HepG2 (cell line): Measurements from ENCODE around the gene MED22. TPM values are rescaled to one million over a fixed set of nuclear protein-coding genes. Genes with fewer than 3 reads are reported as not detected.

Source experiments
- ARID4A ChIP-seq: sonication (generic); formaldehyde crosslinking; IDR thresholded peaks from 2 replicates; pipeline ENCODE4 v1.5.0; 2020; ENCODE audit warnings: mild to moderate bottlenecking, missing genetic modification reagents, borderline replicate concordance
- ARNT2 ChIP-seq: sonication (generic); formaldehyde crosslinking; IDR thresholded peaks from 2 replicates; pipeline ENCODE4 v1.8.0; 2022; ENCODE audit warnings: mild to moderate bottlenecking, low read depth, missing genetic modification reagents, moderate library complexity
- DZIP1 ChIP-seq: sonication (generic); formaldehyde crosslinking; IDR thresholded peaks from 2 replicates; pipeline ENCODE4 v1.5.0; 2020; ENCODE audit warnings: mild to moderate bottlenecking, missing genetic modification reagents
- EEA1 ChIP-seq: sonication (generic); formaldehyde crosslinking; IDR thresholded peaks from 2 replicates; pipeline ENCODE4 v1.5.1; 2020; ENCODE audit warnings: mild to moderate bottlenecking, missing genetic modification reagents, borderline replicate concordance
- GPBP1L1 ChIP-seq: sonication (generic); formaldehyde crosslinking; IDR thresholded peaks from 2 replicates; pipeline ENCODE4 v1.5.0; 2020; ENCODE audit warnings: mild to moderate bottlenecking, missing genetic modification reagents
- HHEX ChIP-seq: IDR thresholded peaks from 2 replicates; pipeline ENCODE4 v1.6.1; 2016; ENCODE audit warnings: control low read depth
- HOMEZ ChIP-seq: IDR thresholded peaks from 2 replicates; pipeline ENCODE4 v1.6.1; 2016; ENCODE audit warnings: low read depth
- KDM2A ChIP-seq: sonication (generic); formaldehyde crosslinking; IDR thresholded peaks from 2 replicates; pipeline ENCODE4 v1.4.0; 2020; ENCODE audit warnings: low read depth, missing genetic modification reagents, borderline replicate concordance
- LCORL ChIP-seq, 2 experiments: fragments of 450-650 bp in 1 of 2; sonication (generic) in 1 of 2; formaldehyde crosslinking in 1 of 2; IDR thresholded peaks; 2 replicates each; pipeline versions ENCODE4 v1.5.0 to v1.6.1; 2017 to 2020; ENCODE audit warnings: antibody characterized with exemption in 1 of 2, missing genetic modification reagents in 1 of 2
- MXD4 ChIP-seq: IDR thresholded peaks from 2 replicates; pipeline ENCODE4 v1.6.1; 2016; ENCODE audit warnings: mild to moderate bottlenecking, missing biosample characterization, missing genetic modification reagents
- PHB2 ChIP-seq: fragments of 450-650 bp; IDR thresholded peaks from 2 replicates; pipeline ENCODE4 v1.6.1; 2018; ENCODE audit not compliant: partially characterized antibody
- ZBTB39 ChIP-seq: sonication (generic); formaldehyde crosslinking; IDR thresholded peaks from 2 replicates; pipeline ENCODE4 v1.5.0; 2020; ENCODE audit warnings: missing genetic modification reagents
- ZNF124 ChIP-seq: sonication (generic); formaldehyde crosslinking; IDR thresholded peaks from 2 replicates; pipeline ENCODE4 v1.4.0; 2020; ENCODE audit warnings: missing genetic modification reagents
- ZNF207 ChIP-seq: fragments of 450-650 bp; IDR thresholded peaks from 2 replicates; pipeline ENCODE4 v1.6.1; 2016; ENCODE audit warnings: antibody characterized with exemption, borderline replicate concordance
- ZNF337 ChIP-seq: sonication (generic); formaldehyde crosslinking; IDR thresholded peaks from 2 replicates; pipeline ENCODE4 v1.5.1; 2020; ENCODE audit warnings: missing genetic modification reagents, low read depth, mild to moderate bottlenecking, borderline replicate concordance
- polyA plus RNA-seq, 8 experiments: library from polyadenylated mRNA; depleted of rRNA in 3 of 8; stranded (reverse) in 7 of 8; unstranded in 1 of 8; fragments of >200 nt; fragmentation: Illumina TruSeq in 4 of 8; extraction: Trizol in 4 of 8; gene quantifications; 2 replicates each; pipeline versions ENCODE4 v1.2.1 to v1.2.3, GENCODE V29; 2011 to 2016; ENCODE audit warnings: low read depth in 4 of 8, missing spikeins in 1 of 8, mixed read lengths in 1 of 8; ENCODE audit not compliant: insufficient read depth in 1 of 8
- total RNA-seq, 5 experiments: library from RNA; depleted of rRNA; stranded (reverse); fragments of >200 nt; fragmentation: Illumina TruSeq; extraction: Trizol; gene quantifications; 2 replicates each; pipeline ENCODE4 v1.2.3, GENCODE V29; 2016; ENCODE audit warnings: low read depth in 1 of 5

Gene MED22
- total and polyA plus RNA-seq, 2 of the 13 experiments (the other 11 are each of a cell fraction or from before 2014, with no cell fraction given), result 15.8 to 22.1 TPM

GRCh38 chr9:133359399-133360175 is 11.7 kb upstream of the MED22 start (continued):
- TF ChIP-seq HOMEZ (CRISPR knock-in tag), result no peak
- no peak for TF ChIP-seq DZIP1 (CRISPR knock-in tag)
- no peak for TF ChIP-seq HHEX (CRISPR knock-in tag)
- TF ChIP-seq ARID4A, result peak; percentile 45
- TF ChIP-seq ZNF337 (CRISPR knock-in tag), result no peak
- peak; percentile 30; the same call in 1 of the 2 replicates for TF ChIP-seq ZBTB39 (CRISPR knock-in tag)
- no peak for TF ChIP-seq ZNF207
- TF ChIP-seq LCORL (IDR thresholded peaks at IDR 0.05), result no peak
- TF ChIP-seq LCORL (CRISPR knock-in tag; IDR thresholded peaks at IDR 0.05), result 0 out of 2 replicates have a peak, but pooled peaks have one; percentile 8
- peak; percentile 57; the same call in 1 of the 2 replicates for TF ChIP-seq KDM2A (CRISPR knock-in tag)
- TF ChIP-seq EEA1 (CRISPR knock-in tag), result no peak
- no peak for TF ChIP-seq GPBP1L1
- no peak for TF ChIP-seq PHB2
- TF ChIP-seq MXD4, result 0 out of 2 replicates have a peak, but pooled peaks have one; percentile 17
- TF ChIP-seq ZNF124, result no peak
- TF ChIP-seq ARNT2 (CRISPR knock-in tag), result no peak
